Measurements from ENCODE around the gene SERF2. TPM values are rescaled to one million over a fixed set of nuclear protein-coding genes. Genes with fewer than 3 reads are reported as not detected.
"Not testable (repeated sequence)": the region's sequence is repeated elsewhere in the genome, so short reads cannot be mapped to it uniquely, and the experiment has no call there.

SERF2 gene
- polyA plus RNA-seq, 5 donors, result 468 to 762 (median 572) TPM

GRCh38 chr15:43777267-43777914 is 14.7 kb upstream of the SERF2 start:
- DNase-seq, result peak; percentile 70 to 77

- DNase-seq, result no peak
These were observed 13.1 kb upstream of the SERF2 start for GRCh38 chr15:43779016-43779415.

- no peak for DNase-seq
These were observed 2.7 kb upstream of the SERF2 start for GRCh38 chr15:43789409-43789808.

- DNase-seq, result peak in 1 of 2 donors; percentile 47
These were observed 799 bp downstream of the SERF2 start for GRCh38 chr15:43792761-43793476.

GRCh38 chr15:43793647-43794046 is 1.5 kb downstream of the SERF2 start:
- no peak for DNase-seq

GRCh38 chr15:43794269-43795037 is 2.3 kb downstream of the SERF2 start:
- DNase-seq, result no peak

- DNase-seq, result no peak
These were observed 3.1 kb downstream of the SERF2 start for GRCh38 chr15:43795197-43795596.

GRCh38 chr15:43795997-43796396 is 3.9 kb downstream of the SERF2 start:
- no peak for DNase-seq

GRCh38 chr15:43796566-43796965 is 4.4 kb downstream of the SERF2 start:
- DNase-seq, result no peak

- DNase-seq, result no peak
These were observed 7.3 kb downstream of the SERF2 start for GRCh38 chr15:43799209-43799944.

GRCh38 chr15:43799945-43800285 is 7.8 kb downstream of the SERF2 start, which contains the start of gene SERINC4:
Gene SERINC4 (minus strand): TSS chr15:43800220. CDS start chr15:43799986, 234 bp downstream.
- DNase-seq, result no peak

GRCh38 chr15:43800286-43801141 is 8.4 kb downstream of the SERF2 start, which contains the start of gene HYPK:
Gene HYPK (plus strand): TSS chr15:43800599. CDS start chr15:43800623, 24 bp downstream.
- peak; percentile 85 to 90 for DNase-seq

- not testable (repeated sequence) for DNase-seq
These were observed 10.6 kb downstream of the SERF2 start for GRCh38 chr15:43802676-43803075.

- DNase-seq, result no peak
These were observed 16.4 kb downstream of the SERF2 start for GRCh38 chr15:43808435-43808950.

- no peak for DNase-seq
These were observed 17.0 kb downstream of the SERF2 start for GRCh38 chr15:43808960-43809678.

GRCh38 chr15:43815064-43815463 is 22.9 kb downstream of the SERF2 start:
- not testable (repeated sequence) for DNase-seq

- no peak for DNase-seq
These were observed 29.4 kb downstream of the SERF2 start for GRCh38 chr15:43821505-43821904.

- peak; percentile 93 to 96 for DNase-seq
These were observed 32.5 kb downstream of the SERF2 start, which contains the start of gene MFAP1 for GRCh38 chr15:43824302-43825246. Gene MFAP1 (minus strand): TSS chr15:43824690. CDS start chr15:43824569, 121 bp downstream.
